HL-60/S4 treated with retinoic acid at 250 ng/mL for 4 days and 3 days (cell line): ENCODE data around the gene CYP2S1.
"Not testable (repeated sequence)": the region's sequence is repeated elsewhere in the genome, so short reads cannot be mapped to it uniquely, and the experiment has no call there.

ENCODE experiments used
- in situ Hi-C: fragments of 300-500 bp; cut with MboI; formaldehyde crosslinking; loops from 2 replicates; pipeline ENCODE4 v1.7.0; 2022; ENCODE audit warnings: low sequenced_read_pairs

Gene CYP2S1, protein sequence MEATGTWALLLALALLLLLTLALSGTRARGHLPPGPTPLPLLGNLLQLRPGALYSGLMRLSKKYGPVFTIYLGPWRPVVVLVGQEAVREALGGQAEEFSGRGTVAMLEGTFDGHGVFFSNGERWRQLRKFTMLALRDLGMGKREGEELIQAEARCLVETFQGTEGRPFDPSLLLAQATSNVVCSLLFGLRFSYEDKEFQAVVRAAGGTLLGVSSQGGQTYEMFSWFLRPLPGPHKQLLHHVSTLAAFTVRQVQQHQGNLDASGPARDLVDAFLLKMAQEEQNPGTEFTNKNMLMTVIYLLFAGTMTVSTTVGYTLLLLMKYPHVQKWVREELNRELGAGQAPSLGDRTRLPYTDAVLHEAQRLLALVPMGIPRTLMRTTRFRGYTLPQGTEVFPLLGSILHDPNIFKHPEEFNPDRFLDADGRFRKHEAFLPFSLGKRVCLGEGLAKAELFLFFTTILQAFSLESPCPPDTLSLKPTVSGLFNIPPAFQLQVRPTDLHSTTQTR

DNA sequence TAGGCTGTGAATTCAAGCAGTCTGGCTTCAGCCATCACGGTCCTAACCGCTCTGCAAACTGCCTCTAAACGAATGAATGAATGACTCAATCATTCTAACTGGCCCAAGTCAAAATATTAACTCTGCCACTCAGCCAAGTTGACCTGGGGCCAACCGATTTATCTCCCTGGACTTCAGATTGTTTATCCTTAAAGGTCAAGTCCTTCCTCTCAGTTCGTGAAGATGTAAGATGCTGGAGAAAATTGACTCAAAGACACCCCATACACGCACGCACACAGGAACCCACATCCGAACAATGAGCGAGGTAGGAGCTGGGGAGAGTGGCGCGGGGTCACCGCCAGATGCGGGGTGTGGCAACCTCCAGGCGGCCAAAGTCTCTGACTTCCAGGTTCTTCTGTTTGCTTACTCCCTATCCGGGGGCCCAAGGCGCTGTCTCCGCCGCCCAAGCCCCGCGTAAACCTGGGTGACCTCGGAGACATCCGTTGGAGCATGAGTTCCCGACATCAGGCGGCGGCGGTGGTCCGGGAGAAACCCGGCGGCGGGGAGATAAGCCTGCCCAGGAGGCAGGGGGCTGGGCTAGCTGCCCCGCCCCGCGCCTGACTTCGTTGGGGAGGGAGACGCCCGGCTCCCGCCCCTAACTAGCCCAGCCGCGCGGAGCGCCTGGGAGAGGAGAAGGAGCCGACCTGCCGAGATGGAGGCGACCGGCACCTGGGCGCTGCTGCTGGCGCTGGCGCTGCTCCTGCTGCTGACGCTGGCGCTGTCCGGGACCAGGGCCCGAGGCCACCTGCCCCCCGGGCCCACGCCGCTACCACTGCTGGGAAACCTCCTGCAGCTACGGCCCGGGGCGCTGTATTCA is at the start of gene CYP2S1:
Gene CYP2S1, plus strand, starts transcription at position 646 of the 856 bp plus-strand sequence. Its CDS starts 46 bp downstream, at position 692.
- in situ Hi-C loops: no loop called here

DNA sequence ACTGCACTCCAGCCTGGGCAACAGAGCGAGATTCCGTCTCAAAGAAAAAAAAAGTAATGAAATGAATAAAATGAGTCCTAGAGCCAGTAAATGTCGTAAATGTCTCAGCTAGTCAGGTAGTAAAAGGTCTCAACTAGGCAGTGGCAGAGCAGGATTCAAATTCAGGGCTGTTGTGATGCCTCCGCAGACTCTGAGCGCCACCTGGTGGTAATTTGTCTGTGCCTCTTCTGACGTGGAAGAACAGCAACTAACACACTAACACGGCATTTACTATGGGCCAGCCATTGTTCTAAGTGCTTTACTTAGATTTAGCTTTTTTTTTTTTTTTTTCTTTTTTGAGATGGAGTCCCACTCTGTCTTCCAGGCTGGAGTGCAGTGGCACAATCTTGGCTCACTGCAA is 48.6 kb upstream of the CYP2S1 start:
- in situ Hi-C loops: loop anchor here (25.0 kb wide), 1 partner anchor 482 kb away; no protein-coding TSS in a partner anchor

DNA sequence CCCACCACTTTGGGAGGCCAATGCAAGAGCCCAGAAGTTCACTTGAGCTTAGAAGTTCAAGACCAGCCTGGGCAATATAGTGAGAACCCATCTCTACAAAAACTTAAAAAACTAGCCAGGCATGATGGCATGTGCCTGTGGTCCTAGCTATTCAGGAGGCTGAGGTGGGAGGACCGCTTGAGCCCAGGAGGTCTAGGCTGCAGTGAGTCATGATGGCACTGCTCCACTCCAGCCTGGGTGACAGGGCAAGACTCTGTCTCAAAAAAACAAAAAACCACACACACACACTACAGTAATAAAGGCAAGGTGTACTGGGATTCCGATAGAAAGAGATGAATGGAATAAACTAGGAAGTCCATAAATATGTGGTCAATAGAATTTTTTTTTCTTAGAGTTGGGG is 43.2 kb upstream of the CYP2S1 start:
- in situ Hi-C loops: loop anchor here (25.0 kb wide), 1 partner anchor 488 kb away; no protein-coding TSS in a partner anchor

DNA sequence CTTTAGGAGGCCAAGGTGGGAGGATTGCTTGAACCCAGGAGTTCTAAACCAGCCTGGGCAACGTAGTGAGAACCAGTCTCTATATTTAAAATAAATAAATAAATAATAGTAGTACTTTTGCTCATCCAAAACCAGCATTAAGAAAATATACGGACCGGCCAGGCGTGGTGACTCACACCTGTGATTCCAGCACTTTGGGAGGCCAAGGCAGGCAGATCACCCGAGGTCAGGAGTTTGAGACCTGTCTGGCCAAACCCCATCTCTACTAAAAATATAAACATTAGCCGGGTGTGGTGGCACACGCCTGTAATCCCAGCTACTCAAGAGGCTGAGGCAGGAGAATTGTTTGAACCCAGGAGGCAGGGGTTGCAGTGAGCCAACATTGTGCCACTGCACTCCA is 42.0 kb upstream of the CYP2S1 start:
- in situ Hi-C loops: not testable (repeated sequence)

DNA sequence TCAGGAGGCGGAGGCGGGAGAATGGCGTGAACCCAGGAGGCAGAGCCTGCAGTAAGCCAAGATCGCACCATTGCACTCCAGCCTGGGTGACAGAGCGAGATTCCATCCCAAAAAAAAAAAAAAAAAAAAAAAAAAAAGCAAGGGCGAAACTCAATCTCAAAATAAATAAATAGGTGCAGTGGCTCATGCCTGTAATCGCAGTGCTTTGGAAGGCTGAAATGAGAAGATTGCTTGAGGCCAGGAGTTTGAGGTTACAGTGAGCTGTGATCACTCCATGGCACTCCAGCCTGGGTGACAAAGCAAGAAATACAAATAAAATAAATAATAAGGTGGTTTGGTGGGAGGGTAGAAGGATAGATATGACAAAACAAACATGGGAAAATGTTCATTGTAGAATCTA is 39.0 kb upstream of the CYP2S1 start:
- in situ Hi-C loops: no loop called here

DNA sequence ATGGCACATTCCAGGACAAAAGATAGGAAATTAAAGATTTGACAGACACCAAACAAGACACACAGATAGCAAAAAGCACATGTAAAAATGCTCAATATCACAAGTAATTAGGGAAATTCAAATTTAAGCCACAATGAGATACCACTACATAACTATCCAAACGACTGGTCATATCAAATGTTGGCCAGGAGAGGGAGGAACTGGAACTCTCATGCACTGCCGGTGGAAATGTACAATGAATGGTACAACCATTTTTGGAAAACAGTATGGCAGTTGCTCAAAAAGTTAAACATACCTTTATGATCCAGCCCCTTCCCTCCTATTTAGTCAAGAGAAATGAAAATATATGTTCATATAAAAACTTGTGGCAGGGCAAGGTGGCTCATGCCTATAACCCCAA is 36.8 kb upstream of the CYP2S1 start:
- in situ Hi-C loops: no loop called here

DNA sequence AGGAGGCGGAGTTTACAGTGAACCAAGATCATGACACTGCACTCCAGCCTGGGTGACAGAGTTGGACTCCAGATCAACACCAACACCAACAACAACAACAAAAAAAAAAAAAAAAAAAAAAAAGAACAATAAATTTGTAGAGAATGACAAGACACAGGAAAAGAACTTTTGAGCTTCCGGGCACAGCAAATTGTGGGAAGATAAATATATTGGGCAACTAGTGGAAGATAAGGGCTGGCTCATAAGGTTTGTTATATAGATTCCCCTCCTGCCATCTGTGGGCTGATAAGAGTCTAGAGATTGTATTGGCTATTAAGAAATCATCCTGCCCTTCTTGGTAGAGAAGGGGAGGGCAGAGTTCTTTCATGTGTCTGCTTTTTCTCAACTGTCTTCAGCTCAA is 33.1 kb upstream of the CYP2S1 start:
- in situ Hi-C loops: no loop called here

DNA sequence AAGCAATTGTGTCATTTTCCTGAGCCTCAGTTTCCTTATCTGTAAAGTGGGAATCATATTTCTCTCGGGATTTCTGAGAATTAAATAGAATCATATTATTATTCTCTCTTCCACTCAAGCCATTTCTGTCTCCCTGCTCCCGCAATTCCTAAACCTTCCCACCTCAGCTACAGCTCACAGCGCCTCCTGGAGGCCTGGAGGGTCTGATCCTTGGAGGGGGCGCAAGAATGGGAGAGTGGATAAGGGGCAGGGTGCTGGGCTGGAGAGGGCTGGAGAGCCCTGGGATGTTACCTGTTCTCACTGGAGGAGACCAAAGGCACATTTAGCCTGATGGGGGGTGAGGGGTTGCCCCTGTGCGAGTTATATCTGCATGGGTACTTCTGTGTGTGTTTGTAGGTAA is 31.1 kb upstream of the CYP2S1 start:
- in situ Hi-C loops: no loop called here

DNA sequence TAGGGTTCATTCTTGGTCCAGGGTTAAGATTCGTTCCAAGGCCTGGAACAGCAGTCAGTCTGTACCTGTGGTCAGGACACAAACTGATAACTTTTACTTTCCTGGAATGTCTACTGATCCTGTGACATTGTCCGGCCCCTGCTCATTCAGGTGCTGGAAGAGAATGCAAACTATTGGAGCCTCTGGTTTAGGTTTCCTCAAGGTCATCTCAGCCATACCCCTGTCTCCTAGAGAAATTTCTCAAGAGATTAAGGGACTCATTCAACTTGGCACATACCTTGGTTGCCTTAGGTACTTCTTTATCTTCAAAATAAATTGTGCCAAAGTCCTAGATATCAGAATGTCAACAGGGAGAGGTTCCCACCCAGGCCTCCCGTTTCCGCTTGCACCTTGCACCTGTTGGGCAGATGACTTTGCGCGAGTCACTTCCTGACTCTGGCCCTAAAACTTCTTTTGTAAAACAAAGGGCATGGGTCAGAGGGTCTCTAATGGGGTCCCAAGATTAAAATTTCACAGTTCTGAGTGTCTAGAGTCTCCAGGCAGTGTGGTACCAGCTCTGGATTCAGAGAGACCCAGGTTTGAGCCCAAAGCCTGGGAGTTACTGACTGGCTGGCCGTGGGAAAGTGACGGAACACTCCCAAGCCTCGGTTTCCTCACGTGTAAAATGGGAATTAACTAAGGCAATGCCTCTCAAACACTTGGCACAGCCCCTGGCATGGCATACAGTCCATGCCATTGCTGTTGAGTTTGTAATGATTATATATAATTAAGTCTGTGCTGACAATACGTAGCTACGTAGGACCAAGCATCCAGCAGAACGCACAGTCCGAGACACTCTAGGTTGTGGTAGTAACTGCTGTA is 25.8 kb upstream of the CYP2S1 start:
- in situ Hi-C loops: no loop called here

DNA sequence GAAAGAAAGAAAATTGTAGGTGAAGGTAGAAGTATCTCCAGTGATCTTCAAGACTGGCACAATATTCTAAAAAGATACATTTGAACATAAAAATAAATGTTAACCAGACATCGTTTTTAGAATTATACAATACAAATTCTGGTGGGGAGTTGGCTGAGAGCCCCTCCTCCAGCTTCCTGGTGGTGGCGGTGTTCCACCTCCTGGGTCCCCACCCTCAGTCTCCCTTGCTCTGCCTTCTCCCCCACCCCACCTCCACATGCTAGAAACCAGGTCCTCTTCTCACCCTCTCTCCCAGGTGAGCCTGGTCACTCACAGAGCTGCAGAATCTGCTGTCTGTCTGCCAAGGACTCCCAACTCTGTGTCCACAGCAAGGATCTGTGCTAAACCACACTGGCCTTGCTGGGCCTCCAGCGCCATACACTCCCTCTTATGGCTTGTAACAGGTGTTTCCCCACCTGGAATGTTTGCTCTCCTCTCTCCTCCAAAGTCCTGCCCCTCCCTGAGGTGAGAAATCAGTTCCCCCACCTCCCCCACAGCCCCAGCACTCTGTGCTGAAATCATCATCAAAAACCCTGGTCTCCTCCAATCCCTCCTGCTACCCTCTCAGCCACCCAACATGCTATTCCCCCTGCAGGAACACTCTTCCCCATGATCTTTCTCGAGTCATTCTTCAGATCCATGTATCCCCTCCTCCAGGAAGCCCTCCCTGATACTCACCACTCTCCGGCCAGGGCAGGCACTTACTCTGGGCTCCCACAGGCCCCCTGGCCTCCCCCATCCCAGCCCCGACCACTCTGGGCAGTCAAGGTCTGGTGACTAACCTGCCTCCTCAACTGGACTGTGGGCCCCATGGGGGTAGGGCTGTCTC is 20.5 kb upstream of the CYP2S1 start:
- in situ Hi-C loops: no loop called here

DNA sequence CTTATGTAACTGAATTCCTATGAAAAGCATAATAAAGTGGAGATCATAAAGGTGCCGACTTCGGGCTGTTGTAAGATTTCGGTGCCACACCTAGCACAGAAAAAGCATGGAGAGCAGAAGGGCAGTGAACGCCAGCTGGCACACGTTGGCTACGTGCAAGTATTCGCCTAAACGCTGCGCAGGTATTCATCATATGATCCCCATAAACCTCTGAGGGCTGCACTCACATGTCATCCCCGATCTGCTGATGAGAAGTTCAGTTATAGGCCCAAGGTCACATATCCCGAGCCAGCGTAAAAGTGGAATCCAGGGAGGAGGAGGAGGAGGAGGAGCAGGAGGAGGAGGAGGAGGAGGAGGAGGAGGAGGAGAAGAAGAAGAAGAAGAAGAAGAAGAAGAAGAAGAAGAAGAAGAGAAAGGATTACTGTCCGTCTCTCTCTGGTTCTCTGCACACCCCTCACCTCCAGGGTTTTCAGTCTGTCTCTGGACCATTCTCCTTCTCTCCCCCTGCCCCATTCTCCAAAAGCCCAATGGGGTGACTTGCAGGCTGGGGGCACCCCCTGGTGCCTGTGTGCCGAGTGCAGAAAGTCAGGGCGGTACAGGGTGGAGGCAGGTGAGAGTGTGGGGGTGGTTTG is 18.6 kb upstream of the CYP2S1 start:
- in situ Hi-C loops: no loop called here

DNA sequence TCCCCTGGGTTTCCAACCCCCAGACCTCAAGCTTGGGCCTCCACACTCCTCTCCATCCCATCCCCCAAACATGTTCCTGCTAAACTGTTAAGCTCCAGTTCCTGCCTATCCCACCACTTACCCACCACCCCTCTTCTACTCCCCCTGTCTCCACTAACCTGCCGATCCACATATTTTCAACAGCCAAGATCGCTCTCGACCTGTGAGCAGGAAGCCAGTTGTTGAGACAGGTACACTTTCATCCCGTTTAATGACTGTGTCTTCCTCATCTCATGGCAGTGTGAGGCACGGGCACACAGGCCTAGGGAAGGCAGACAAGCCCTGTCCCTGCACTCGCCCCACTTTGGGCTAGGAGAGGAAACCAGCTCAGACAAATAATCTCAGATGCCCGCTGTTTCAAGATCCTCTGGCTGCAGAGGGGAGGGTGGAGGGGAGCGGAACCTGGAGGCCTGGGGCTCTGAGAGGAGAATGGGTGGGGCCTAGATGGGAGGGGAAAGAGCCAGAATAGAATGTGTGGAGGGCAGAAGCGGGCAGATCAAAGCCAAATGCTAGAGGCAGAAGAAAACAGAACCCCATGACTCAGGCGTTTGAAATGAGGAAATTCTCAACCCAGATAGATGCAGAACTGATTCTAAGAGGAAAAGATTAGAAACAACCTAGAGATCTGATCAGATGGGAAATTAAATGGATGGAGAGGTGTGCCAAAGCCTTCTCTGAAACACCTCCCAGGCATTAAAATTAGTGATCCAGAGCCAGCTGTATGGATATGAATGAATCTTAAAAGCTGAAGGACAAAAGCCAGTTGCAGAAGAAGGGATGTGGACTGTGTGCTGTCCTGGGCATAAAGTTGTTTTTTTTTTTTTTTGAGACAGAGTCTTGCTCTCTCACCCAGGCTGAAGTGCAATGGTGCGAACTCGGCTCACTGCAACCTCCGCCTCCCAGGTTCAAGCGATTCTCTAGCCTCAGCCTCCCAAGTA is 16.9 kb upstream of the CYP2S1 start:
- in situ Hi-C loops: no loop called here

DNA sequence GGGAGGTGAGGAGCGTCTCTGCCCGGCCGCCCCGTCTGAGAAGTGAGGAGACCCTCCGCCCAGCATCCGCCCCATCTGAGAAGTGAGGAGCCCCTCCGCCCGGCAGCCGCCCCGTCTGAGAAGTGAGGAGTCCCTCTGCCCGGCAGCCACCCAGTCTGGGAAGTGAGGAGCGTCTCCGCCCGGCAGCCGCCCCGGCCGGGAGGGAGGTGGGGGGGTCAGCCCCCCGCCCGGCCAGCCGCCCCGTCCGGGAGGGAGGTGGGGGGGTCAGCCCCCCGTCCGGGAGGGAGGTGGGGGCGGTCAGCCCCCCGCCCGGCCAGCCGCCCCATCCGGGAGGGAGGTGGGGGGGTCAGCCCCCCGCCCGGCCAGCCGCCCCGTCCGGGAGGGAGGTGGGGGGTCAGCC is 12.8 kb upstream of the CYP2S1 start:
- in situ Hi-C loops: not testable (repeated sequence)

DNA sequence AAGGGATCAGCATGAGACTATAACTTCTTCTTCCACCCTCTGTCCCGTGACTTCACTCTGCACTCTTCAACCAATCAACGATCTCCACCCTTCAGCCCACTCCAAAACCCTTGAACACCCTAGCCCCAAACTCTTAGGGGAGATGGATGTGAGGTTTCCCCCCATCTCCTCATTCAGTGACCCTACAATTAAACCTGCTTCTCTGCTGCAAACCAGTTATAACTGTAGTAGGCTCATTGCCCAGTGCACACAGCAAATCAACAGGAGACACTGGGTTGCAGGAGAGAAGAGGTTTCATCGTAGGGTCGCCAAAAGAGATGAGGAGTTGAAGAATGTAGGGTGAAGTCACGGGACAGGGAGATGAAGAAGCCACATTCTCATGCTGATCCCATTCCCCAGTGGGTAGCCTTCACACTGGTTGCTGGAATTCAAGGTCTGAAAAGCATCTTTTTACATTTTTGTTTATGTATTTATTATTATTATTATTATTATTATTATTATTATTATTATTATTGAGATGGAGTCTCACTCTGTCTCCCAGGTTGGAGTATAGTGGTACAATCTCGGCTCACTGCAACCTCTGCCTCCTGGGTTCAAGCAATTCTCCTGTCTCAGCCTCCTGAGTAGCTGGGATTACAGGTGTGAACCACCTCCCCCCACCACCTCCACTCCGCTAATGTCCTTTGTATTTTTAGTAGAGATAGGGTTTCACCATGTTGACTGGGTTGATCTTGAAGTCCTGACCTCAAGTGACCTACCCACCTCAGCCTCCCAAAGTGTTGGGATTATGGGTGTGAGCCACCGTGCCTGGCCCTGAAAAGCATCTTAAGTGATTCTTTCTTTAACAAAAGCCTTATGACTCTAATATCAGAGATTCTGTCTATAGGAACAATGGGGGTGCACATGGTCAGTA is 5.8 kb upstream of the CYP2S1 start:
- in situ Hi-C loops: no loop called here

DNA sequence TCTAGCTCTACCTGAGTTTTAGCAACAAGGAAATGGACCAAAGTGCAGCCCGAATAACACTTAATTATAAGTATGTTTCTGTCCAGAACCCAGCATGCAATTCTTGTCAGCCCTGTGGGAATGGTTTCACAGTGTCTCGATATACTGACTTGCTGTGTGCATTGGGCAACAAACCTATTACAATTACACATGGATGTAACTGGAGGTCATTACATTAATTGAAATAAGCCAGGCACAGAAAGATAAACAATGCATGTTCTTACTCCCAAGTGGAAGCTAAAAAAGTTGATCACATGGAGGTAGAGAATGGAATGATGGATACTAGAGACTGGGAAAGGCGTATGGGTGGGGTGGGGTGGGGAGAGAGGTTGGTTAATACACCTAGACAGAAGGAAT is 5.1 kb upstream of the CYP2S1 start:
- in situ Hi-C loops: no loop called here

DNA sequence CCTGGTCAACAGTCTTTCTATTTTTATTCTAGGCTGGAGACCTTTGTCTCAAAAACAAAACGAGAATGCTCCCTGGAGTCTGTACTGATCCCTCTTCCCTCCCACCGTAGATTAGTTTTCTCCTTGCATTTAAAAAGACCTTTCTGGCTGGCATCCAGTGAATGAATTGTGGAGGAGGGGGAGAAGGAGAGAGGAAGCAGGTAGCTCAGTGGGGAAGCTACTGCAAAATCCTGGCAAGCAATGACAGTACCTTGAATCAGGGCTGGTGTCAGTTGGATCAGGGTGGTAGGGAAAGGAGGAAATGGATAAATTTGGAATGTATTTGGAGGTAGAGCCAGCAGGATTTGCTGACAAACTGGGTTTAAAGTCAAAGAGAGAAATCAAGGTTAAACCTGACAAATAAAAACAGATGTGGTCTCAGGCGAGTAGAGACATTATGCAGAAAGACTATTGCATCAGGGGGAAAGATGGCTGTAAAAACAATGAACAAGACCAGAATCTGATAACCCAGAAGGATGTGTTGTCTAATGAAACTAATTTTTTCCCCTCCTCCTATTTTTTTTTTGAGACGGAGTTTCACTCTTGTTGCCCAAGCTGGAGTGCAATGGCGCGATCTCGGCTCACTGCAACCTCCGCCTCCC is 3.5 kb upstream of the CYP2S1 start:
- in situ Hi-C loops: no loop called here
